A673 (cell line): ENCODE results near the gene SNAP23.

Experiments
- CTCF ChIP-seq: fragments of 300-800, 200-600 bp; sonication (generic); conservative IDR thresholded peaks from 2 replicates; pipeline ENCODE4 v1.5.1; 2017; ENCODE audit warnings: low read depth, mild to moderate bottlenecking, antibody characterized with exemption, low read length, moderate library complexity, mixed read lengths
- EZH2 ChIP-seq: fragments of 200-600 bp; sonication (generic); IDR thresholded peaks from 2 replicates; pipeline ENCODE4 v1.6.1; 2017; ENCODE audit warnings: borderline replicate concordance, low read depth, mild to moderate bottlenecking, mixed read lengths, antibody characterized with exemption, low read length; ENCODE audit not compliant: poor library complexity, severe bottlenecking

- TF ChIP-seq CTCF (no peak), EZH2 (no peak)
Measured at GRCh38 chr15:42528970-42529369, 33.5 kb downstream of the SNAP23 start.
